ENCODE data around the gene SINHCAF. TPM values are rescaled to one million over a fixed set of nuclear protein-coding genes. Genes with fewer than 3 reads are reported as not detected.
A peak's percentile ranks its signal among the peaks of the same experiment; 100 is the strongest.
"Not testable (repeated sequence)": the region's sequence is repeated elsewhere in the genome, so short reads cannot be mapped to it uniquely, and the experiment has no call there.

SINHCAF gene
- total RNA-seq, result 37.5 and 47.6 TPM in 2 replicates

- DNase-seq (ENCODE audit: low read depth in 2 of 2), result peak; percentile 99 to 100
These were observed at the start of gene SINHCAF for GRCh38 chr12:31325877-31326631. SINHCAF (minus strand) TSS chr12:31326150; CDS start chr12:31298204, 27,946 bp downstream.

- DNase-seq (ENCODE audit: low read depth in 2 of 2), result not testable (repeated sequence)
These were observed 49.5 kb upstream of the SINHCAF start for GRCh38 chr12:31375422-31375821.

GRCh38 chr12:31371256-31371620, 45.3 kb upstream of the SINHCAF start:
- DNase-seq (ENCODE audit: low read depth in 2 of 2), result no peak

GRCh38 chr12:31370531-31371255, 44.7 kb upstream of the SINHCAF start:
- peak; percentile 33 to 41 for DNase-seq (ENCODE audit: low read depth in 2 of 2)

GRCh38 chr12:31369712-31370521, 44.0 kb upstream of the SINHCAF start:
- peak; percentile 31 to 56 for DNase-seq (ENCODE audit: low read depth in 2 of 2)

- peak in 1 of 2 donors; percentile 62 for DNase-seq (ENCODE audit: low read depth in 2 of 2)
These were observed 42.9 kb upstream of the SINHCAF start for GRCh38 chr12:31368666-31369361.

- DNase-seq (ENCODE audit: low read depth in 2 of 2), result no peak
These were observed 40.2 kb upstream of the SINHCAF start for GRCh38 chr12:31366104-31366621.

GRCh38 chr12:31363831-31364230, 37.9 kb upstream of the SINHCAF start:
- DNase-seq (ENCODE audit: low read depth in 2 of 2), result no peak

GRCh38 chr12:31363416-31363809, 37.5 kb upstream of the SINHCAF start:
- no peak for DNase-seq (ENCODE audit: low read depth in 2 of 2)

- no peak for DNase-seq (ENCODE audit: low read depth in 2 of 2)
These were observed 36.9 kb upstream of the SINHCAF start for GRCh38 chr12:31362759-31363415.

GRCh38 chr12:31362115-31362758, 36.3 kb upstream of the SINHCAF start:
- peak in 1 of 2 donors; percentile 15 for DNase-seq (ENCODE audit: low read depth in 2 of 2)

- DNase-seq (ENCODE audit: low read depth in 2 of 2), result no peak
These were observed 35.8 kb upstream of the SINHCAF start for GRCh38 chr12:31361730-31362114.

- no peak for DNase-seq (ENCODE audit: low read depth in 2 of 2)
These were observed 29.8 kb upstream of the SINHCAF start for GRCh38 chr12:31355747-31356107.

GRCh38 chr12:31353750-31354708, 28.1 kb upstream of the SINHCAF start:
- peak in 1 of 2 donors; percentile 13 for DNase-seq (ENCODE audit: low read depth in 2 of 2)

GRCh38 chr12:31346267-31346666, 20.3 kb upstream of the SINHCAF start:
- DNase-seq (ENCODE audit: low read depth in 2 of 2), result no peak

GRCh38 chr12:31343139-31343538, 17.2 kb upstream of the SINHCAF start:
- no peak for DNase-seq (ENCODE audit: low read depth in 2 of 2)

- DNase-seq (ENCODE audit: low read depth in 2 of 2), result no peak
These were observed 16.3 kb upstream of the SINHCAF start for GRCh38 chr12:31342286-31342685.

GRCh38 chr12:31339831-31340622, 14.1 kb upstream of the SINHCAF start:
- DNase-seq (ENCODE audit: low read depth in 2 of 2), result no peak

Measured in lung microvascular endothelial cell (primary cell).